ENCODE data around the gene GUCY1A2. TPM values are rescaled to one million over a fixed set of nuclear protein-coding genes. Genes with fewer than 3 reads are reported as not detected.

Gene GUCY1A2
- total RNA-seq, 2 donors from 2014 or later, result 3.7 to 5.3 TPM

DNA sequence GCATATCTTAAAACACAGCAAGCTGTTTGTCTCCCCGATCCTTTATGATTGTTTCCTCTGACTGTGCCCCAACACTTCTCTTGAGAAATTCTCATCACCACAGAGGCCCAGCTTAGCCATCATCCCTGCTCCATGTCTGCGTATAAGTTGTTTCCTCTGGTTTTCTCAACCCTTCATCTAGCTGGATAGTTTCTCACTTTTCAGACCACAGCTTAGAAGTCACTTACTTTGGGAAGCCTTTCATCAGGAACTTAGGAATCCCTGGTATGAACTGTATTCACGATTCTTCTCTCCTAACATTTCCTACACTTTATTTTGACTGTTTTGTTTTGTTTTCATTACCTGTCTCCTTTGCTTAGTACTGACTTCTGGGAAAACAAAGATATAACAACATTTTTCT, 295.2 kb downstream of the GUCY1A2 start:
- WGBS, 2 experiments (ENCODE audit: insufficient coverage in 1 of 2, insufficient read length in 1 of 2), result 92 to 93% methylated on average over 3 of the region's 3 CpGs
- Histone ChIP-seq H3K4me1 (ENCODE audit: control insufficient read depth, insufficient read depth, low read length) (peaks cover 3% of the 10 kb centered on the region), H3K27me3 (ENCODE audit: control insufficient read depth, insufficient read depth, low read length, poor library complexity, severe bottlenecking) (no peaks in the 10 kb centered on the region), H3K4me3 (ENCODE audit: low read length) (no peak overlapping the region), H3K9me3 (ENCODE audit: control insufficient read depth, low read length) (no peaks in the 10 kb centered on the region), H3K36me3 (ENCODE audit: control insufficient read depth, insufficient read depth, low read length) (no peaks in the 10 kb centered on the region), H3K9ac (ENCODE audit: extremely low read depth, low read length, poor library complexity, severe bottlenecking) (no peak overlapping the region), H3K27ac (ENCODE audit: low read depth, low read length) (no peak overlapping the region)
- Mint-ChIP-seq H3K9me3 (no peaks in the 10 kb centered on the region), H3K4me1 (peaks cover 9% of the 10 kb centered on the region), H3K27ac (no peak overlapping the region), H3K4me3 (no peak overlapping the region), H3K36me3 (ENCODE audit: low read depth) (no peaks in the 10 kb centered on the region), H3K27me3 (ENCODE audit: insufficient read depth) (no peaks in the 10 kb centered on the region)
- no peak for DNase-seq
- TF ChIP-seq, protein P1, sequence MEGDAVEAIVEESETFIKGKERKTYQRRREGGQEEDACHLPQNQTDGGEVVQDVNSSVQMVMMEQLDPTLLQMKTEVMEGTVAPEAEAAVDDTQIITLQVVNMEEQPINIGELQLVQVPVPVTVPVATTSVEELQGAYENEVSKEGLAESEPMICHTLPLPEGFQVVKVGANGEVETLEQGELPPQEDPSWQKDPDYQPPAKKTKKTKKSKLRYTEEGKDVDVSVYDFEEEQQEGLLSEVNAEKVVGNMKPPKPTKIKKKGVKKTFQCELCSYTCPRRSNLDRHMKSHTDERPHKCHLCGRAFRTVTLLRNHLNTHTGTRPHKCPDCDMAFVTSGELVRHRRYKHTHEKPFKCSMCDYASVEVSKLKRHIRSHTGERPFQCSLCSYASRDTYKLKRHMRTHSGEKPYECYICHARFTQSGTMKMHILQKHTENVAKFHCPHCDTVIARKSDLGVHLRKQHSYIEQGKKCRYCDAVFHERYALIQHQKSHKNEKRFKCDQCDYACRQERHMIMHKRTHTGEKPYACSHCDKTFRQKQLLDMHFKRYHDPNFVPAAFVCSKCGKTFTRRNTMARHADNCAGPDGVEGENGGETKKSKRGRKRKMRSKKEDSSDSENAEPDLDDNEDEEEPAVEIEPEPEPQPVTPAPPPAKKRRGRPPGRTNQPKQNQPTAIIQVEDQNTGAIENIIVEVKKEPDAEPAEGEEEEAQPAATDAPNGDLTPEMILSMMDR (conservative IDR thresholded peaks at IDR 0.05), result no peak

DNA sequence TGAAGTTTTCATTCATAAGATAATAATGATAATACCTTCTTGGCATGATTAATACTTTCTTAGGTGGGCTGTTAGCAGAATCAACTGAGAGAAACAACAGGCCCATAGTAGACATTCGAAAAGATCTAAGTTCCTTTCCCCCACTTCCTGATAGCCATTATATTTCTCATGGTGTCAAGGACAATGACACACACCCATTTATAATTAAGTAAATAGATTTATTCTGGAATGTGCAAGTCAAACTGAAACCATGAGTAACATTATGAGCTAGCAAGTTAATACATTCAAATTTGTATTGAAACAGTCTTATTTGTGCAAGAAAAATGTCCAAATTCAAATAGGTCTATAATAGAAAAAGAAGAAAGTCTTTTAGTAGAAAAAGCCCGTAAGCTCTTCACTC, 301.1 kb downstream of the GUCY1A2 start:
- no peaks in the 10 kb centered on the region for H3K4me1 Mint-ChIP-seq
- H3K27me3 Mint-ChIP-seq (ENCODE audit: insufficient read depth), result no peaks in the 10 kb centered on the region
- no peaks in the 10 kb centered on the region for H3K9me3 Mint-ChIP-seq
- no peak overlapping the region for H3K4me3 Mint-ChIP-seq
- H3K4me3 ChIP-seq (ENCODE audit: low read length), result no peak overlapping the region
- no peak for DNase-seq
- no peak overlapping the region for H3K27ac Mint-ChIP-seq
- no peak overlapping the region for H3K27ac ChIP-seq (ENCODE audit: low read depth, low read length)
- H3K27me3 ChIP-seq (ENCODE audit: control insufficient read depth, insufficient read depth, low read length, poor library complexity, severe bottlenecking), result no peaks in the 10 kb centered on the region
- no peak overlapping the region for H3K9ac ChIP-seq (ENCODE audit: extremely low read depth, low read length, poor library complexity, severe bottlenecking)
- no peaks in the 10 kb centered on the region for H3K36me3 Mint-ChIP-seq (ENCODE audit: low read depth)
- H3K4me1 ChIP-seq (ENCODE audit: control insufficient read depth, insufficient read depth, low read length), result no peaks in the 10 kb centered on the region
- no peaks in the 10 kb centered on the region for H3K9me3 ChIP-seq (ENCODE audit: control insufficient read depth, low read length)
- TF ChIP-seq, protein P1 (conservative IDR thresholded peaks at IDR 0.05), result no peak
- no peaks in the 10 kb centered on the region for H3K36me3 ChIP-seq (ENCODE audit: control insufficient read depth, insufficient read depth, low read length)
- 89 to 92% methylated on average over 2 of the region's 2 CpGs for WGBS, 2 experiments (ENCODE audit: insufficient coverage in 1 of 2, insufficient read length in 1 of 2)

DNA sequence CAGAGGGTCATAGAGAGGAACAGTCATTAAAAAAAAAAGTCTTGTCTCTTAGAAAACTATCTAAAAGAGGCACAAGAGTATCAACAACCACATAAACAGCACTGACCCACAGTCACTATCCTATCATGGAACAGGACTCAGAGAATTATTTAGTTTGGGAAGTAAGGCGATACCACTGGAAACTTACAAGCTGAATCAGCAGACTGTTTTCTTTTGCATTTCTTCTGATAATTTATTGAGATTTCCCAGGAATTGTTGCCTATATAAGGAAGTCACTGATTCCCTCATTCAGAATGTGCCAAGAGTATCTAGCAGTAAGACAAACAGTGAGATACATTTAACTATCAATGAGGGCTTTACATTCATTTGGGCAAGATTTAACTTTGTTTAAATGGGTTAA, 304.1 kb downstream of the GUCY1A2 start:
- DNase-seq, result no peak
- H3K36me3 Mint-ChIP-seq (ENCODE audit: low read depth), result no peaks in the 10 kb centered on the region
- Histone ChIP-seq H3K9ac (ENCODE audit: extremely low read depth, low read length, poor library complexity, severe bottlenecking) (no peak overlapping the region), H3K36me3 (ENCODE audit: control insufficient read depth, insufficient read depth, low read length) (no peaks in the 10 kb centered on the region), H3K4me3 (ENCODE audit: low read length) (no peak overlapping the region), H3K27me3 (ENCODE audit: control insufficient read depth, insufficient read depth, low read length, poor library complexity, severe bottlenecking) (no peaks in the 10 kb centered on the region), H3K27ac (ENCODE audit: low read depth, low read length) (no peak overlapping the region), H3K9me3 (ENCODE audit: control insufficient read depth, low read length) (no peaks in the 10 kb centered on the region), H3K4me1 (ENCODE audit: control insufficient read depth, insufficient read depth, low read length) (no peaks in the 10 kb centered on the region)
- H3K27ac Mint-ChIP-seq, result no peak overlapping the region
- H3K4me3 Mint-ChIP-seq, result no peak overlapping the region
- no peaks in the 10 kb centered on the region for H3K4me1 Mint-ChIP-seq
- H3K9me3 Mint-ChIP-seq, result no peaks in the 10 kb centered on the region
- TF ChIP-seq, protein P1 (conservative IDR thresholded peaks at IDR 0.05), result no peak
- 100% methylated on average over 1 of the region's 1 CpG for WGBS, 2 experiments (ENCODE audit: insufficient coverage in 1 of 2, insufficient read length in 1 of 2)
- no peaks in the 10 kb centered on the region for H3K27me3 Mint-ChIP-seq (ENCODE audit: insufficient read depth)

Data from endodermal cell (in vitro differentiated cells).